Measurements from ENCODE around the gene LINS1.

Gene LINS1

GRCh38 chr15:100602064-100602822, at the start of gene LINS1, which contains the start of gene ASB7:
Gene LINS1, minus strand, starts transcription at chr15:100602184. Its CDS starts 21,342 bp downstream, at chr15:100580842.
Gene ASB7, plus strand, starts transcription at chr15:100602589. Its CDS starts 9,628 bp downstream, at chr15:100612217.
- peak within 1 kb of the TSS; percentile 63 for H3K27ac ChIP-seq
- peak; percentile 100 for DNase-seq (ENCODE audit: low read depth, low spot score)

GRCh38 chr15:100651253-100651652, 49.3 kb upstream of the LINS1 start:
- H3K27ac ChIP-seq, result no peak overlapping the region
- no peak for DNase-seq (ENCODE audit: low read depth, low spot score)

- DNase-seq (ENCODE audit: low read depth, low spot score), result no peak
- H3K27ac ChIP-seq, result no peak overlapping the region
Measured at GRCh38 chr15:100650685-100651084, 48.7 kb upstream of the LINS1 start.

- no peak overlapping the region for H3K27ac ChIP-seq
- no peak for DNase-seq (ENCODE audit: low read depth, low spot score)
Measured at GRCh38 chr15:100648951-100649350, 47.0 kb upstream of the LINS1 start.

GRCh38 chr15:100645671-100646070, 43.7 kb upstream of the LINS1 start:
- H3K27ac ChIP-seq, result no peak overlapping the region
- DNase-seq (ENCODE audit: low read depth, low spot score), result no peak

GRCh38 chr15:100642950-100643338, 41.0 kb upstream of the LINS1 start:
- no peak overlapping the region for H3K27ac ChIP-seq
- no peak for DNase-seq (ENCODE audit: low read depth, low spot score)

GRCh38 chr15:100642213-100642949, 40.4 kb upstream of the LINS1 start:
- H3K27ac ChIP-seq, result no peak overlapping the region
- no peak for DNase-seq (ENCODE audit: low read depth, low spot score)

- H3K27ac ChIP-seq, result no peak overlapping the region
- no peak for DNase-seq (ENCODE audit: low read depth, low spot score)
Measured at GRCh38 chr15:100638177-100638730, 36.3 kb upstream of the LINS1 start.

GRCh38 chr15:100635406-100636071, 33.6 kb upstream of the LINS1 start:
- no peak overlapping the region for H3K27ac ChIP-seq
- DNase-seq (ENCODE audit: low read depth, low spot score), result peak; percentile 18

- DNase-seq (ENCODE audit: low read depth, low spot score), result no peak
- H3K27ac ChIP-seq, result no peak overlapping the region
Measured at GRCh38 chr15:100633763-100634075, 31.7 kb upstream of the LINS1 start.

GRCh38 chr15:100631831-100632230, 29.8 kb upstream of the LINS1 start:
- DNase-seq (ENCODE audit: low read depth, low spot score), result no peak
- no peak overlapping the region for H3K27ac ChIP-seq

- H3K27ac ChIP-seq, result no peak overlapping the region
- no peak for DNase-seq (ENCODE audit: low read depth, low spot score)
Measured at GRCh38 chr15:100628746-100629145, 26.8 kb upstream of the LINS1 start.

GRCh38 chr15:100627789-100628395, 25.9 kb upstream of the LINS1 start:
- peak; percentile 48 for DNase-seq (ENCODE audit: low read depth, low spot score)
- H3K27ac ChIP-seq, result no peak overlapping the region

- DNase-seq (ENCODE audit: low read depth, low spot score), result no peak
- no peak overlapping the region for H3K27ac ChIP-seq
Measured at GRCh38 chr15:100623301-100623700, 21.3 kb upstream of the LINS1 start.

GRCh38 chr15:100616700-100617099, 14.7 kb upstream of the LINS1 start:
- no peak overlapping the region for H3K27ac ChIP-seq
- DNase-seq (ENCODE audit: low read depth, low spot score), result no peak

GRCh38 chr15:100615801-100616200, 13.8 kb upstream of the LINS1 start:
- no peak overlapping the region for H3K27ac ChIP-seq

GRCh38 chr15:100614918-100615317, 12.9 kb upstream of the LINS1 start:
- no peak overlapping the region for H3K27ac ChIP-seq

More at GRCh38 chr15:100615801-100616200, 13.8 kb upstream of the LINS1 start:
- no peak for DNase-seq (ENCODE audit: low read depth, low spot score)

GRCh38 chr15:100614336-100614735, 12.4 kb upstream of the LINS1 start:
- DNase-seq (ENCODE audit: low read depth, low spot score), result no peak
- H3K27ac ChIP-seq, result no peak overlapping the region

More at GRCh38 chr15:100614918-100615317, 12.9 kb upstream of the LINS1 start:
- no peak for DNase-seq (ENCODE audit: low read depth, low spot score)

- no peak for DNase-seq (ENCODE audit: low read depth, low spot score)
- H3K27ac ChIP-seq, result no peak overlapping the region
Measured at GRCh38 chr15:100613208-100613607, 11.2 kb upstream of the LINS1 start.

- no peak for DNase-seq (ENCODE audit: low read depth, low spot score)
- no peak overlapping the region for H3K27ac ChIP-seq
Measured at GRCh38 chr15:100612539-100612938, 10.6 kb upstream of the LINS1 start.
